Dermis microvascular lymphatic vessel endothelial cell (primary cell): ENCODE results near the gene NFE2L2. TPM values are rescaled to one million over a fixed set of nuclear protein-coding genes. Genes with fewer than 3 reads are reported as not detected.
"Not testable (repeated sequence)": the region's sequence is repeated elsewhere in the genome, so short reads cannot be mapped to it uniquely, and the experiment has no call there.

ENCODE experiments used
- DNase-seq, 2 donors: peaks; one replicate each; pipeline versions ENCODE4 v3.0.0 to v3.0.0-alpha.2; 2010; ENCODE audit warnings: low read depth in 2 of 2
- total RNA-seq: library from RNA; depleted of rRNA; stranded (reverse); fragments of >200 nt; gene quantifications from 2 replicates; pipeline ENCODE4 v1.2.1, GENCODE V29; 2014

Gene NFE2L2
- total RNA-seq, 1 donor from 2014 or later = 22.9 TPM

- no peak for DNase-seq
These were observed 7.1 kb downstream of the NFE2L2 start for GRCh38 chr2:177257471-177257870.

DNA sequence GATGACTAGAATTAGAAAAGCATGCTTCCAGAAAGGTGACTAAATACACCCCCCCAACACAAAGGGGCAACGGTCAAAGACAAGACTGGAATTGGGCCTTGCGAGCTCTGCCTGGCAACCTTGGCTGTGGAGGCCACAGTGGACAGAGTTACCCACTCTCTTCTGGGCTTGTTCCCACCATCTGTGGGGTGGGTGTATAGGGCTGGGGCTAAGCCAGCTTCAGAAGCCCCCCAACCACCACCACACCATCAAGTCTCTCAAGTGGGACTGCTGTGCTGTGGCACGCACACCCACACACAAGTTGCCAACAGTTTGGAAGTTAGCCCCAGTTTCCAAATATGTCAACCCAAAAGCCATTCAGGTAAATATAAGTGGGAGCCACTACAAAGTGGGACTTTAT lies 7.8 kb downstream of the NFE2L2 start:
- no peak for DNase-seq

- DNase-seq = no peak
These were observed 8.5 kb downstream of the NFE2L2 start for GRCh38 chr2:177256026-177256425.

DNA sequence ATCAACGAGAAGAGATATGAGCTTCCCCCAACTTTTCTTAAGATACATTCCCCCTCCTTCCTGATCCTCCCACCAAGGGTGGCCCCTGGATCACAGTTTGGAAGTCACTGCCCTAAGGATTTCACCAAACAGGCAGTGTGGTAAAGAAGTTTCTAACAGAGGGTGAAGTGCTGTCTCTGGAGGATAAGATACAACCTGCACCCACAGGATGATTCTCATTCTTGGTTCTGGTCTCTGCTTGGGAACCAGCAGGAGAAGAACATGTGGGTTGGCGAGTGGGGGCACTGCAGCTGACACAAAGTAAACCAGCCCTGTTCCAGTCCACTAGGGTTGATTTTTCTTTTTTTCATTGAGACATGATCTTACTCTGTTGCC lies 9.3 kb downstream of the NFE2L2 start:
- no peak for DNase-seq

DNA sequence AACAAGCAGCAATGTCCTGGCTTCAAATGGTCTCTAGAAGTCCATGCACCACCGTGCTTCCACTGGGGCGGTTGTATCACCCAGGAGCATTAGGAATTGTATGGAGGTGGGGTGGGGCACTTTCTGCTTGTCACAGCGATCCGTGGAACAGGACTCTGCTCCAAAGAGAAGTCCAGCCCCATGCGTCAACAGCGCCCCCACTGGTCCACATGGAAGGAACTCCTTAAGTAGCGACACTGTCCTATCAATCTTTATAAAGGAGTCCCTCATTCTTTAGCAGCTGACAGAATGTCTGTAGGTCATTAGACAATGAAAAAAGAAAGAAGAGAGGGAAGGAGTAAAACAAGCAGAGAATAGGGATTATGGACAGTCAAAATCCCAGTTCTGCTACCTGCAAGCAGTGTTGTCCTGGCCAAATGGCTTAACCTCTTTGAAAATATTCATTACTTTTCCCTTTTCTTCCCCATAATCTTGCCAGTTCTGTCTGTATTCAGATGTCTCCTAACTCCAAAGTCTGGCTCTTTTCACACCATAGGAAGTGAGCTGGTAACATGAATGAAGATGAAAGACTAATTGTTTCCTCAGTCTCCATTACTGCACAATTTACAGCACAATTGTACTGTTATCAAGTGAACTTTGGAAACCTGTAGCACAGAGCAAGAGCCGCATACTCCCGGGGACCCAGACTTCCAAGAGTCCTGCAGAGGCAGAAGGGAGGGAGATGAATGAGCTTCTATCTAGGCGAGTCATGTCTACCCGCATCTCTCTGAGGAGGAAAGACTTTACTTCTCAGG lies 9.9 kb downstream of the NFE2L2 start:
- DNase-seq = peak in 1 of 2 donors; percentile 72

DNA sequence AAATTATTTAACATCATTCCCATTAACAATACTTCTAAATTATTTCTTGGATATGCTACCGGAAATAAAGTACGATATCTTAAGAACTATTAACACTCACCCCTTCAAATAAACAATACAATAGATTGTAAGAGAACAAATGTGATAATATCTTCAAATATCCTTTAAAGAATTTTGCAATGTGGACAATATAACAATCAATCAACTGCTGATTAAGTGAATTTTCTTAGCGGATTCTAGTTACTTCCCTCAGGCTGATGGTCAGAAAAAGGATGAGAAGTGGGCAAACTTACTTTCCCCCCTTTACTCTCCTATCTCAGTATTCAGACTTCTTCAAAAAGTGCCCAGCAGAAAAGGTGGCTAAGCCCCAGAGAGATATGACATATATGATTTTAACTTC lies 10.8 kb downstream of the NFE2L2 start:
- no peak for DNase-seq

DNA sequence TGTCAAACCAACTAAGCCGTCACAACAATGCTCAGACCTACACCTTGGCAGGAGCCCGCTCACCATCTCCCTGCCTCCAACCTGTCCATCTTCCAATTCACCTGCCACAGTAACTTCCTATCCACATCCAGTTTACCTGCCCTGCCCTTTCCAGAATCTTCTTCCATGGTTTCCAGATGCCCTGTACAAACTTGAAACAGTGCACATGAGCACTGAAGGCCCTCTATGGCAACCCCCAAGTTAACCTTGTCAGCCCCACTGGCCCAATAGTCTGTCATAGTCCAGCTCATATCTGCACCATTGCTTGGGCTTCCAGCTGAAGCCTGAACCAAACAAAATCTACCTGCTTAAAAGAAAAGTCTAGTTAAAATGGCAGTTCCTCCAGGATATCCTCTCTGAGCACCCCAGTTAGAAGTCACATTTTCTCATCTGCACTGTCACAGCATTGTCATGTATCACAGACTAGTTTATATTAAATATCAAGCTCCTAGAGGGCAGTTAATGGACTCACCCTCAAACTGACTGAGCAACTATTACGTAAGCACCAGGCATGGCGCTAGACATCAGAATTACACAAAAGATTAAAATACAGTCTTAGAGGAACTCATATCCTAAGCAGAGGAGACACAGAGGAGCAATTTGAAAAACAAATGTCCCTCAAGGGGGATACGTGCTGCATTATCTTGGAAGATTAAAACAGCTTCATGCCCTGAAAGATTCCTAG lies 11.6 kb downstream of the NFE2L2 start:
- no peak for DNase-seq

GRCh38 chr2:177251165-177251542 lies 13.4 kb downstream of the NFE2L2 start:
- DNase-seq = no peak

DNA sequence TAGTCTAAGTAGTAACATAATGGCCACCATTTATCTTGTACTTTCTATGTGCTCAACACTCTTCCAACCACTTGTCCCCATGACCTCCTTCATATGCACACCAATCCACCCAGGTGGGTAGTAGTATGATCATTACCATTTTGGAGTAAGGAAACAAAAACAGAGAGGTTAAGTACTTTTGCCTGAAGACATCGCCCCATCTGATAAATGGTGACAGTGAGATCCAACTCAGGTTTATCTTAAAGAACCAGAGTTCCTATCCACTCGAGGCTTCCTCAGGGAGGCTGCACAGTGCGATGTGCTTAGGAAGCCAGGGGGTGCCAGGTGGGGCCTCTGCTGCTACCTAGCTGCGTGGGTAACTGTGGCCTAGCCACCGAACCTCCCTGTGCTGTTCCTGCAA lies 14.1 kb downstream of the NFE2L2 start:
- DNase-seq = no peak

DNA sequence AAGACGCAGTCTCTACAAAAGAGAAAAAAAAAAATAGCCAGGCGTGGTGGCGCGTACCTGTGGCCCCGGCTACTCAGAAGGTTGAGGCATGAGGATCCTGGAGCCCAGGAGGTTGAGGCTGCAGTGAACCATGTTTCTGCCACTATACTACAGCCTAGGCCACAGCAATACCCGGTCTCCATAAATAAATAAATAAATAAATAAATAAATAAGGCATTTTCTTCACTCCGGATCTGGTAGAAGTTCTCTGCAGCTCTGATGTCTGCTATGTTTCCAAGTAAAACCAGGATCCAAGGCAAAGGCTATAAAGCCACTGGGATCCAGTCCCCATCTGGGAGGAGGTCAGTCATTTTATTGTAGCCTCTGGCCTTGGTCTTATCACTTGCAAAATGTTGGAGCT lies 15.5 kb downstream of the NFE2L2 start:
- DNase-seq = no peak

DNA sequence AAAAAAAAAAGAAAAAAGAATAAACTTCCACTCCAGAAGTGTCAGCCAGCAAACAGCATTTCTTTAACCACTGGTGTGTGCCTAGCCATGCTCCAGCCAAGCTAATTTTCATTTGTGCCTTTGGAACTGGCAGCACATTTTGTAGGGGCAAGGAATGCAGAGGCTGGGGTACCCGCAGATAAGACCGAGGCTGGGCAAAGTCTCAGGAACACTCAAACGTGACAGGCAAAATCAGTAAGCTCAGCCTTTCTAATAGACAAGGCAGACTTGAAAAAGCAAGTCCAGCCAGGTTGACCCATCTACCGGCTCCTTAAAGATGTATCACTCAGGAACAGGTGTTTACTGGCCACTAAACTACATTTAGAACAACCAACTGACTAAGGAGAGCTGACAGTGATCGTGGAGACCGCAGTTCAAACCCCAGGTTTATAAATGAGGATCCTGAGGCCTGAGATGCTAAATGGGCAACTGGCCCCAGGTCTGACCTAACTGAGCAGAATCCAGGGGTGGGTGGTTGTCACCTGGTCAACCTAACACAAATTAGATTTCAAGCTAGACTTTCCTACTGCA lies 16.7 kb downstream of the NFE2L2 start:
- no peak for DNase-seq

- DNase-seq = not testable (repeated sequence)
These were observed 17.9 kb downstream of the NFE2L2 start for GRCh38 chr2:177246523-177247030.

DNA sequence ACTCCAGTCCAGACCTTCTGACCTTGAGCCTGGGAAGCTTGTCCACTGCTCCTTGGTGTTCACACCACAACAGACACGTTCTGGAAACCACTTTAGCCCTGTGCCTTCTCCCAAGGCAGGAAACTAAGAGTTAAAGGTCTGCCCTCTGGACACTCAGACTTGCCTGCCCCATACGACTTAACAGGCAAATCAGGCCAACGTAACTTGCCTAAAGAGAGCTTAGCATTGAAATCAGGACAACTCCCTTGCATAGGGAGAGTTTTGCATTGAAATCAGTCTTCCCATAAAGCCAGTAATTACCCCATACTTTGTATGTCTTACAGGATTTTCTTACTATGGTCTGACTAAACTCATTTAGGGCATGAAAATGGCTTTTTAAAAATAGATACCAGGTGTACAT lies 18.5 kb downstream of the NFE2L2 start:
- DNase-seq = no peak

DNA sequence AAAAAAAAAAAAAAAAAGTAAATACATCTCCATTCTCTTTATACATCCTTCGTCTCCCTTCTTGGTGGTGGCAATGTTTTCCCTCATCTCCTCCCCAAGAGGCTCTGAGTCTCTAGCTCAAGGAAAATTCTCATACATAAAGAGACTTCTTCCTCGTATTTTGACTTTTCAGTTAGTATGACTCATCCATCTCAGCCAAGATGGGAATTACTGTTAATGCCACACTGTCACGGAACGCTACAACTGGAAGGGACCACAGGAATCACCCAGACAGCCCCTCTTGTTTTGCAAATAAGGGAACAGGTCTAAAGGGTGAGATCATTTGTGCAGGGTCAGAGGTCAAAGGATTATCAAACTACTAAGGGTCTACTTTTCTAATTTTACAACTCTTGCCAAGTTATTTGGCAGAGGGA lies 19.5 kb downstream of the NFE2L2 start:
- DNase-seq = peak in 1 of 2 donors; percentile 74

- DNase-seq = no peak
These were observed 20.2 kb downstream of the NFE2L2 start for GRCh38 chr2:177244244-177244771.

DNA sequence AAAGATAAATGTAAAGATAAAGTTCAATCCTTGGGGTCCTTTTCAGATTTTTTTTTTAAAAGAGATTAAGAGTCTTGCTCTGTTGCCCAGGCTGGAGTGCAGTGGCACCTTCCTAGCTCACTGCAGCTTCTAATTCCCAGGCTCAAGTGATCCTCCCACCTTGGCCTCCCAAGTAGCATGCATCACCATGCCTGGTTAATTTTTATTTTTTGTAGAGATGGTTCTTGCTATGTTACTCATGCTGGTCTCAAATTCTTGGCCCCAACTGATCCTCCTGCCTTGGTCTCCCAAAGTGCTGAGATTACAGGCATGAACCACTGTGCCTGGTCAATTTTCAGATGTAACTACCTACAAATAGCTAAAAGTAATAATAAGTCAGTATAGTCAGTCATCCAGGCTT lies 21.1 kb downstream of the NFE2L2 start:
- no peak for DNase-seq

GRCh38 chr2:177243073-177243472 lies 21.5 kb downstream of the NFE2L2 start:
- DNase-seq = no peak

GRCh38 chr2:177242121-177242987 lies 22.2 kb downstream of the NFE2L2 start:
- DNase-seq = peak; percentile 36 to 91

DNA sequence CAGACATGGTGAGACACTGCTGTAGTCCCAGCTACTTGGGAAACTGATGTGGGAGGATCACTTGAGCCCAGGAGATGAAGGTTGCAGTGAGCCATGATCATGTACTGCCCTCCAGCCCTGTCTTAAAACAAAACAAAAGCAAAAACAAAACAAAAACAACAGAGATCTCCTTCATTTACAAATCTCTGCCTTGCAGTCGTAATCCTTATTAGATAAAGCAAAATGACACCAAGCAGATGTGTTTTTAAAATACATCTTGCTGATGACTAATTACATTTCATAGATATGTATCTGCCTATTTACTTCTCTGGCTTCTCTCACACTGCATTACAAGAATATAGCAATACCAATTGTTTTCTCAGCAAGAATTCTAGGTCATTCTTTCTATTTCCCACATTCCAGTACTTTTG lies 22.8 kb downstream of the NFE2L2 start:
- no peak for DNase-seq

GRCh38 chr2:177239932-177240630 lies 24.4 kb downstream of the NFE2L2 start:
- DNase-seq = peak in 1 of 2 donors; percentile 85

DNA sequence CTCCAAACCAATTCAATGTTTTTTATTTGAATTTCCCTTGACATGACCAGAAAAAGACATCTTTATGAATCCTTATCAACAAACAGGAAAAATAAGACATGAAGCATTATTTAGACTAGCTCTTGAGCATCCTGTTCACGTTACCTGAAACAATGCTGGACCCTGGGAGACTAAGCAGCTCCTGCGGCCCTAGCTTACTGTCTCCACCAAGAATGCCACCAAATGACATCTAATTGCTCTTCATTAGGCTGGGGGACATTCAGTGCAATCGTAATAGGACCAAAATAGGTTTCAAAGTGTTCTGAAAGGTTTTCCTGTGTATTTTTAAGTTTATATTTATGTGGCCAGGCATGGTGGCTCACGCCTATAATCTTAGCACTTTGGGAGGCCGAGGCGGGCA lies 25.5 kb downstream of the NFE2L2 start:
- no peak for DNase-seq
